Activated naive CD4-positive, alpha-beta T cell treated with Interleukin-2 at 50 U/mL for 16 hours (primary cell): Measurements from ENCODE around the gene UNC5CL.

Experiments used
- DNase-seq: peaks from one replicate; pipeline ENCODE4 v3.0.0-alpha.2; 2020

Gene UNC5CL

DNA sequence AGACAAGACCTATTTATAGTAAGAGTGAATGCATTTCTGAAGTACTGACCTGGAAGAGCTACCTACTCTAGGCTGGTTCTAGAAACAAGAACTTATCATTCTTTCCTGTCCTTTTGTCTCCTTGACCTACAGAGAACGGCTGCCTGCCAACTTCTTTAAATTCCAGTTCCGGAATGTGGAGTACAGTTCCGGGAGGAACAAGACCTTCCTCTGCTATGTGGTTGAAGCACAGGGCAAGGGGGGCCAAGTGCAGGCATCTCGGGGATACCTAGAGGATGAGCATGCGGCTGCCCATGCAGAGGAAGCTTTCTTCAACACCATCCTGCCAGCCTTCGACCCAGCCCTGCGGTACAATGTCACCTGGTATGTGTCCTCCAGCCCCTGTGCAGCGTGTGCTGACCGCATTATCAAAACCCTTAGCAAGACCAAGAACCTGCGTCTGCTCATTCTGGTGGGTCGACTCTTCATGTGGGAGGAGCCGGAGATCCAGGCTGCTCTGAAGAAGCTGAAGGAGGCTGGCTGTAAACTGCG, 22.2 kb upstream of the UNC5CL start:
- no peak for DNase-seq

DNA sequence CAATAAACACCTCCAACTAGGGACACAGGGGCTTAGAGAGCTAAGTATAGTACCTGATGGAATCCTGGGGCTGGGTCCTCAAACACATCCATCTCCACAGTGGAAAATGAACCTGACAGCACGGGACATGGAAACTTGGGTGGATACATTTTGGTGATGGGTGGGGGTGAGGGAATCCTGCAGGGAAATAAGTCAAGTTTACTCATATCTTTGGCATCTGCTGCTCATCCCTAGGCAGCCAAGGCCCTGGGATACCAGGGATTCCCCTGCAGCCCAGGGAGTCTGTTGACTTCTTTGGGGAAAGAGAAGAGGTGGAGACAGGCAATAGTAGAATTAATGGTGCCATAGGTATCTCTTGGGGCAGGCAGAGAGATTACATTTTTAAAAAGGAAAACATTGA, 20.5 kb upstream of the UNC5CL start:
- DNase-seq = no peak

DNA sequence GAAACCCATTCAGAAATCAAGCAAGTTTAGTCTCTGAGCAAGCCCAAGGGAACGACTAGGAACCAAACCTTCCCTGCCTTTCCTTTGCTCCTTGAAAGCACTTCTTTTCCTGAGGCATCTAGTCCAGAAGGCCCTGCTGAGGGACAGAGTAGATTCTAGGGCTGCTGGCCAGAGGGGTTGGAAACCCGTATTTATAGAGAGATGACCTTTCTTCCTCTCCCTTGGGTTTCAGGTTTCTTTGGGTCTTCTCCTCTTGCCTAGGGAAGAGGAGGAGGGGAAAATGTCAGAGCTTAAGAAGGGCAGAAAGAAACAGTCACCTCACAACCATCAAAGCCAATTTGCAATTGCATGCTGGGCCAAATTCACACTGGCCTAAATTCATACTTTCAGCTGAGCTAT, 19.8 kb upstream of the UNC5CL start:
- DNase-seq = no peak

DNA sequence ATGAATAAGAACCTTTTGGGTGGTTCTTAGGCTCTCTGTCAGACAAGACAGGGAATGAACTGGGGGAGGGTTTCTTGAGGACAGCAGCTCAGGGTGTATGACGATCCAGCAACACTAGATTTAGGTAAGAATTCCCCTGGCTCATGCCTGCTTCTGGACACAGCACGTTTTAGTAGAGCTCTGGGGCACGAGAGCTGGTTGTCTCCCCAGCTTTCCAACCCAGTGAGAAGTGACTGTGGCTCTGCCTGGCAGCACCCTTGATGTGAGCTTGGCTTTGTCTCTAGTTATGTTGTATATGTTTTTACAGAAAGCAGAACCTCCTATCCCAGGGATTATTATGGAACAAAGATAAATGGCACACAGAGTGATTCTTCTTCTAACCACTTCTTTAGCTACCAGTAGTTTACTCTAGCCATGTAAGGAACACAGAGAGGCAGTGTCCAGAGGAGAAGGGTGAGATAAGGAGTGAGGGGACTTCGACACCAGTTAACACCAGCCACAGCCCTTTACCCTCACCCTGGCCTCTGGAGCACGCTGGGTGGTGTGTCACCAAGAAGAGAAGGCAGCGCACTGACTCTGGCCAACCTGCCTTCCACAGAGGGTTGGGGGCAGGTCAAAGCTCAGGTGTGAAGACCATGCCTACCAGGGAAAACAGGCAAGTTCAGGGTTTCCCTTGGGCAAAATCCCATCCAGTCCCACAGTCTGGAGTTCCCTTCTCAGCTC, 17.9 kb upstream of the UNC5CL start:
- DNase-seq = no peak

DNA sequence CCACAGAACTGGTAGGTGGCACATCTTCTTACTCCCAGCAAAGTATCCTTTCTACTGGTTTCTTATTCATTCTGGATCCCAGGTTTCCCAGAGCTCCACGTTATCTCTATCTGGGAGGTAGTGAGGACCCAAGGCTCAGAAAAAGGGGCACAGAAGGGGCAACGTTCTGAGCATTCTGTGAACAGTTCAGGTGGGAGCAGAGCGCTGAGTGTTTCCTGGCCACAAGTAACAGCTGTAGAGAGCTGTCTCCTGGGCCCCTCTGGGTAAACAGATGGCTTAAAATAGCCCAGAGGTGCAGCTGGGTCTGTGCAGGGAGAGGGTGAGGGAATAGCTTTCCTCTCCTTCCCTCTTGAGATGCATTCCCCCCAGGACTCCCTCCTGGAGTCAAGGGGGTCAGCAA, 16.1 kb upstream of the UNC5CL start:
- DNase-seq = no peak

DNA sequence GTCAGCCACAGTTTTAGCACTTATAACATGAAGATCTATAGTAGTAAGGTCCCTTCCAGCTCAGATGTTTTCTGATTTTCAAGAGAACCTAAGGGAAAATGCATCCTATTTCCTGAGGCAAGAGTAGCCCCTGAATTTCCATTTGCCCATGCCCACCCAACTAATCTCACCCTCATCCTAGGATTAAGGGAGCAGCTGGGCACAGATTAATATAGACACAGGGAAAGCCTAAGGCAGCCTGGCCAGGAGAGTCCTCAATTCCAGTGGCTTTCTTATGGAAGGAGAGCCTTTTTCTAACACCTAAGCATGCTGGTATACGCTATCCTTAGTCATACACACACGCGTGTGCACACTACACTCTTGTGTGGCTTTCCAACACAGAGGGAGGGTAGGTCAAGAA, 15.5 kb upstream of the UNC5CL start:
- DNase-seq = no peak

DNA sequence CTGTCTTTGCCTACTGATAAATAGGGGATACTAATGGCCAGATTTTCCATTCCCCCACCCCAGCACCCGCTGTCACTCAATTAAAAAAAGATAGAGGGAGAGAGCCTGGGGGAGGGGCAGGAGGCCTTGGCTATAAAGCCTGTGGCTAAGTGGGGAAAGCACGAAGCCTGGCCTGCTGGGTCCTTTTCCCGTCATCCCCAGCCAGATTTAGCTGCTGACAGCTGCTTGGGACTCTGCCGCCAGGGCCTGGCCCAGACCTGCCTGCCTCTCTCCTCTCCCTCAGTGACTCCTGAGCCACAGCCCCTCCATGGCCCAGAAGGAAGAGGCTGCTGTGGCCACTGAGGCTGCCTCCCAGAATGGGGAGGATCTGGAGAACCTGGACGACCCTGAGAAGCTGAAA, 14.0 kb upstream of the UNC5CL start, which contains the start of gene APOBEC2:
Gene APOBEC2, plus strand, starts transcription at position 162 of the 400 bp plus-strand sequence. Its CDS starts 146 bp downstream, at position 308.
- no peak for DNase-seq

DNA sequence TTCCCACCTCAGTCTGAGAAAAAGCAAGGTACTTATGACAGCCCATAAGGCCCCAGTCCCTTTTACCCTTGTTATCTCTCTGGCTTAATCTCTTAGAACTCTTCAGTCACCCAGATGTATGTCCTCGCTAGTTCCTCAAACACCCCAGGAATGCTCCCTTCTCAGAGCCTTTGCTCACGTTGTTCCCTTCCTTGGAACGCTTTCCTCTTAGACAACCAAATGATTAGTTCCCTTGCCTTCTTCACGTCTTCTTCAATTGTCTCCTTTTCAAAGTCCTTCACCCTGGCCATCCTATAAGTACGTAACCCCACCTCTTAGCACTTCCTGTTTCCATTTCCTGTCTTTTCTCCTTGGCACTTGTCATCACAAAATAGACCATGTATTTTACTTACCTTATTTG, 12.9 kb upstream of the UNC5CL start:
- DNase-seq = no peak

DNA sequence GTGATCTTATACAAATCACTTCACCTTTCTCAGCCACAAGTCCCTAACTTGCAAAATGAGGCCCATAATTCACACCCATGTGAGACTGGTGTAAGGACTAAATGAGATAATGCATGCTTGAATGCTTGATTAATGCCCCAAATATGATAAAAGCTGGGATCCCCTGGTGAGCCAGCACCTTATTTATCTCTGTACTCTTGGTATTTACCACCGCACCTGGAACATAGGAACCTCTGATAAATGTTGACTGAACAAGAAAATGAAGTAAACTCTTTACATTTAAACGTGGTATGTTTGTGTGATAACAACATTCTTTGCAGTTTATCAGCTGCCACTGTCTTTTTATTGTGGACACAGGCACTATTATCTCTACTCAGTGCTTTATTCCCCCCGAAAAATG, 11.5 kb upstream of the UNC5CL start:
- DNase-seq = no peak

DNA sequence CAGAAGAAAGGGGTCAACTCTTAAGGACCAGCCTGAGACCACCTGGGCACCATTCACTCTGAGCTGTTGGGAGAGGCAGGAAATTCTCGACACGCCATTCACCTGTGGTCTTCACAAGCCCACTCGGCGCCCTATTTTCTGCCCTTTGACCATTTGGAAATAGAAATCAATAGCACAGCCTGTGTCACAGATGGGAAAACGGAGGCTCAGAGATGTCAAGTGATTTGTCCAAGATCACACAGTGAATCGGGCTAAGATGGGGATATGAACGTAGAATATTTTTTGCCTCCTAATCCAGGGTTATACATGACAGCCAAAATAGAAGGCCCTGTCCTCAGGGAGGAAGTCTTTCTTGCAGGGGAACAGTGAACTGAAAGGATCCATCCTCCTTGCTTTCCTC, 10.9 kb upstream of the UNC5CL start:
- no peak for DNase-seq

DNA sequence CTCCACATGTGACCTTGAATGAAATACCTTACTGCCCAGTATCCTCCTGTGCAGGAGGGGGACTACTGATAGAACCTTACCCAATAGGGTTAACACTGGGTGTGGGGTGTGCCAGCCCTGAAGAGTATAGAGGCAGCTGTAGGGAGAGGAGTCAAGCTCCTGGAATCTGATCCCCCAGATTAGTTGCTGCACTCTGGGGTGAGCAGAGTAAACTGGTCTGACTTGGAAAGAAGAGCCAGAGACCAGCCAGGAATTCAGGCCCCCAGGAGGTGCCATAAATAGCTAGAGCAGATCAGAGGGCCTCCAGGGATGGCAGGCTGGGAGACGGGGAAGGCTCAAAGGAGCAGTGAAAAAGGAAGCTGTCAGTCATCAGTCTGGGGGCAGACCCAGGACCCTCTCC, 10.5 kb upstream of the UNC5CL start:
- DNase-seq = no peak

DNA sequence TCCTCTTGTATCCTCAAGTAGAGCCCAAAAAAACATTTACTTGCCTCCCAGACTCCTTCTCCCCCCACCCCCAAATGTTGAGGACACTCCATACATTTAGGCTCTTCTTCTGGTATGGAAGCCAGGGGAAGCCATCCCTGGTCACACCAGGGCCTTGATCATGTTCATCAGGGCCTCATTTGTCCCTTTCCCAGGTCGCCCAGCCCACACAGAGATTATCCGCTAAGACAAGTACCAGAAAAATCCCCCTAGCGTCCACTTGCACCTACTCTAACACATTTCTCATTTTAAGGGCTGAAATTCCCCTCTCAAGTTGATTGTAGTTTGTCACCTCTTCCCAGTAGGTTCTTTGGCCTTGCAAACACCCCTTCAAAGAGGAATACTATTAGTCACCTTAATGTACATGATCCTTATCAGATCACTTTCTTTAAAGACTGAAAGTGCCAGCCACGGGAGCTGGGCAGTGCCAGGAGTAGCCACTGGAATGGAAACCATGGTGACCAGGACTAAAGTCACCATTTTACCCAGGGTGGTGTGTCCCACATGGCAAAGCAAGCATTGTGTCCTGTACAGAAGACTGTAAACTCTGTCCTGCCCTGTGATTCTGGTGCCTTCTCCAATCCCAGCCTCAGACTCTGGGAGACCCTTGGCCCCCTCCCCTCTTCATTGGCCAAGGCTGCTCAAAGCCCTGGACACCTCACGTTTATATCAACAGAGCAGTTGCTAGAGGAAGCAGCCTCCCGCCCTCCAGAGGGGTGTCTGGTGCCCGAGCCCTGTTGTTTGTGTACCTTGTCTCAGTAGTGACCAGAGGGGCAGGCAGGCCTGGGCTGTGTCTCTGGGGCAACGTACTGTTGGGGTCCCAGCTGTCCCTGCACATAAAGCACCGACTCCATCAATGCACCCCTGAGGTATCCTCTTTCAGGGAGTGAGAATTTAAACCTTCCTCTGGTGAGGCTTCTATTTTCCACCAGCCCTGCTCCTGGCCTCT, 9.0 kb upstream of the UNC5CL start:
- DNase-seq = no peak

DNA sequence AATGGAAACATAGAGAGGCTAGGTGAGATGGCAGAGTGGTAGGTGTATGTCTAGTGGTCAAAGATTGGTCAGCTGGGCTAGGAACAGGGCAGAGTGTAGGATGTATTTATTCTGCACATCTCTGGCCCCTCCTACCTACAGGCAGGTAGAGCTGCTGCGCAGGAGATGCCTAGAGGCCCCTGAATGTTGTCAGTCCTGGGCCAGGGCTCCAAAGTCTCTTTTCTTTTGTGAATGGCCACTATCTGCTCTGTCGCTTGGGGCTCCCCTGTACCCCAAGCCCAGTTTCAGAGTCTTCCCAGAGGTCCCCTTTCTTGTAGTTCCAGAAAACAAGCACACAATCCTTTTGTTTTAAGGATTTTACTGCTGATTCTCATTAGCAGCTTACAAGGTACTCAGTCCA, 8.3 kb upstream of the UNC5CL start:
- no peak for DNase-seq

DNA sequence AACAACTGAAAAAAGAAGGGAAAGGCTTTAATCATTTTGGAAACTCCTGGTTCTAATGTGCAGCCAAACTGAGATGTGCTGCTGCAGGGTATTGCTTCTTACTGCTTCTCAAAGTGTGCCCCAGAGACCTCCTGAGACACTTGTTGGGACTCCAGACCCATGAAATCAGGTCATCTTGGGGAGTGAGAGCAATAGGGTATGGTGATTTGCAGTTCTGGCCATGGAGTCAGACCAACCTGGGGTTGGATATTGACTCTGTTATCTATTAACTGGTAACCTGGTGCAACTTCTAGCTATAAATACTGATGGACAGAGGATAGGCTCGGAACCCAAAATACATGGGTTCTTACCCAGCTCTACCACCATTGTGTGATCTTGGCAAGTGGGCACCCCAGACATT, 7.1 kb upstream of the UNC5CL start:
- DNase-seq = no peak

DNA sequence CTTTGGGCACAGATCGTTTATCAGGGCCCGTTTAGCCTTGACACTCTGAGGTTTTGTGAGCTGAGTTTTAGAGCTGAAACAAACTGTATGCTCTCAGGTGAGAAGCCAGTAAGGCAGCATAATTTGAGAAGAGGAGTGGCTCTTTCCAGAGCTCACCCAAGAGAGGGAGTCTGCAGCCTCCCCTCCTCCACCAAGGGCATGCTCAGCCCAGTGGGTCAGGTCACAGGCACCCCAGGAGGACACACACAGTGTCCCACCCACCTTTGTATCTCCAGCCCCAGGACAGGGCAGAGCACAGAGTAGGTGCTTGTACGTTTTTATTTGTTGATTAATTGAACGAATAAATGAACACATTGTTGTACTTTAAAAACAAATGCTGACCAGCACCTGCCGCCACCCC, 6.6 kb upstream of the UNC5CL start:
- no peak for DNase-seq

DNA sequence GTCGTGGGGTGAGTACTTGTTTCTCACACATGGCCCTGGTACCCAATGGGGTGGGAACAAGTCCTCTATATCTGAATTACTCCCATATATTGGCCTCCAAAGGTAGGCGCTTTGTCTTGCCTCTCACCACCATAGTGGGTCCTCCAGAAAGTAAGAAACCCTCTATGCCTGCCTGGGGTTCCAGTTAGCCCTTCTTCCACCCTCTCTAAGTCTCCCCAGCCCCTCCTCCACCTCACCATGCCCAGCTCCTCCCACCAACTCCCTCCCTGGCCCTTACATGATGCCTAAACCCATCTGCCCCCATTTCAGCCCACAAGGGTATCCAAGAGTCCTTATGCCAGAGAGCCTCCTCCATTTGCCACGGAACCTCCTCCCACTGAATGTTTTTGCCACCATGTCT, 4.1 kb upstream of the UNC5CL start:
- DNase-seq = no peak

DNA sequence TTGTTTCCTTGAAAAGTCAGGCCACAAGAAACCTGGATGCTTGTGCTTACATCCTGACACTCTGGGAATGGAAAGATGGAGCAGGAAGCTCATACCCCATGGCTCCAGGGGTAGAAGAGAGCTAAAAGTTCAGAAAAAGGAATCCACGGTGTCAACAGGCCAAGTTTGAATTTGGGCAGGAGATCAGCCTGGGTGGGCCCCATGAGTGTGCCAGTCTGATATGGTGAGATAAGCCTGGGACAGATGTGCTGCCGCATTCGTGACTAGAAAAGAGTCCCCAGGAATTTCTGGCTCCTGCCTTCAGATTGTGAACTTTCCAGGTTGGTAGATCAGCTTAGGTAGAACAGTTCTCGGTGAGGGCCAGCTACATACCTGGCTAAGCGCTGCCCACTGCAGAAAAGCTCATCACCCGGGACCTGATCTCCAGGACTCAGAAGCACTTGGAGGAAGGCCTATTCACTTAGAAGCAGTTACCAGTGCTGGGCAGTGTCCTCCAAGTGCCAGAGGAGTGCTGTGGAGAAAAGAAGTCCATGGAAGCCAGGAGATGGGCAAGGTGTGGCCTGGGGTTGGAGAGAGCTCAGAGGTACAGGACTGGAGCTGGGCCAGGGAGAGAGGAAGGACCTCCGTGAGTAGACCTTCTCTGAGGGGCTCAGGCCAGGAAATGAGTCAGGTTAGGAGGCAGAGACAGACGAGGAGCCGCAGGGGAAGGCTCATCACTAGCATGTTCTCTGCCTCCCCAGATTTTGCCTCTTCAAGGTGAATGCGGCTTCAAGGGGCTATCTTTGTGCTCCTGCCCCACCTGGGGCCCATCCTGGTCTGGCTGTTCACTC, 3.4 kb upstream of the UNC5CL start, which contains the start of gene TSPO2:
Gene TSPO2, plus strand, starts transcription at position 242 of the 830 bp plus-strand sequence. Its CDS starts 519 bp downstream, at position 761.
- DNase-seq = no peak

DNA sequence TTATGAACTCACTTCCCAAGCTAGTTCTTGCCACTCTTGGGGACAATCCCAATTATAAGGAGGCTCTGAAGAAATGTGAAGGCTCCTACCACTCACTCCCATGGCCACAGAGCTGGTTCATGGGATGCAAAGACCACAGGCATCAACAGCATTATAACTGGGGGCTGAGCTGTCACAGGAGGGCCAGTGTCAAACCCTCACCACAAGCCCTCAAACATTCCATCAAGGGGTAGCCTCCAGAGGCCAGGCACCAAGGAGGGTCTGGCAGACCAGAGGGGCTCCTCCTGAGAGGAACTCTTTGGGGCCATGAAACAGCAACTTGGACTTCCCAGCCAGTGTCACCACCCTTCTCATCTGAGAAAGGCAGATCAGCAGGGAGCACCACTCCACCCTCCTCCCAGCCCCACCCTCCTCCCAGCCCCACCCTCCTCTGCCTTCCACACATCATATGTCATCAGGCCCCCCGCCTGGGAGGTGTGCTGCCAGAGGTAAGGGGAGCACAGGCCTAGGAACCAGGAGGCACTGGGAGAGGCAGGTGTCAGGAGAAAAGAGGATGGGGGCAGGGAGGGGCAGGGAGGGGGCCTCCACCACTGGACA, 2.0 kb upstream of the UNC5CL start:
- DNase-seq = no peak

DNA sequence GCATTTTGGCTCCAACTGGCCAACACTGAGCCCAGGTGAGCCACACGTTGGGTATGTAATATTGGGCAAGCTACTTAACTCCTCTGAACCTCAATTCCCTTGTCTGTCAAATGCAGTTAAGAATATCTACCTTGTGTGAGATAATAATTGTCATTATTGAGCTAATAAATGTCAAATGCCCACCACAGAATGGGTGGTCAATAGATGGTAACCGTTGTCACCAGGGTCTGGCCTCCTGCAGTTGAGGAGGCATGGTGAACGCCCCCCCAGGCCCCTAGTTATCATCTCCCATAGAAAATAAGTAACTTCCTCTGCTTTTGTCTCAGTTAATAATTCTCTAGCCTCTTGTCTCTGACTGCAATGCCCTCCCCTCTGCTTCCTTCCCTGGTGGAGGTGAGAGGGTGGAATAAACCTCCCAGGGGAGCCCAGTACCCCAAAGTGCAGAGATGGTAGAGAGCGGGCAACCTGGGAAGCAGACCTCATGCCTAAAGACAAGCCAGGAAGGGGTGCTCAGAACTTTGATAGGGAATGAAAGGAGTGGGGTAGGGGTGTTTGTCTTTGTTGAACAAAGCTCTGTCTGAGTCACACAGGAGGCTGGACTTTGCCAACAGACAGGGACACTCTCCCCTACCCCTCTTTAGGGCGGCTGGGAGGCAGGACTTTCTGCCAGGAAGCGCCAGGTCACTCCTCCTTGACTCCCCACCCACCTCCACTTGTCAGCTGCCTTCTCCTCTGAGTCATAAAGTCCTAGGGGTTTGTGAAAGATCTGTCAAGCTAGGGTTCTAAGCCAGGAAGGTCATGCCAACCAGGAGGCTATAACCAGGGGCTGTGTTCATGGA, 1.3 kb upstream of the UNC5CL start:
- DNase-seq = no peak

DNA sequence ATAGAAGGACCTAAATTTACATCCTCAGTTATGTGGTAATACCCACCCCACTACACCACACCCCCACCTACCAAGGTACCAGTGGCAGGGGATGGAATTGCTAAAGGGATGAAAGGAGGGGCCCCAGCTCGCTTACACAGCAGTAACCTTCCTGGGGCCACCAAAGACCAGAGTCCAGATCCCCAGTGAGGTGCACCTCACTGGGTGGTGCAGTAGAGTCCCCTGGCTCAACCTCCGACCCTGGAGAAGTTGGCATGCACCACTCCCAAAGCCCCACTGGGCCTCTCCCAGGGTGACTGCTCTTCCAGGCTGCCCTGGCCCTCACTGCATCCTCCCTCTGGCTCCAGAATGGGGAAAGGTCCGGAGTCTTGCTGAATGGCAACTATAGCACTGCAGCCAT, 816 bp downstream of the UNC5CL start:
- DNase-seq = no peak

DNA sequence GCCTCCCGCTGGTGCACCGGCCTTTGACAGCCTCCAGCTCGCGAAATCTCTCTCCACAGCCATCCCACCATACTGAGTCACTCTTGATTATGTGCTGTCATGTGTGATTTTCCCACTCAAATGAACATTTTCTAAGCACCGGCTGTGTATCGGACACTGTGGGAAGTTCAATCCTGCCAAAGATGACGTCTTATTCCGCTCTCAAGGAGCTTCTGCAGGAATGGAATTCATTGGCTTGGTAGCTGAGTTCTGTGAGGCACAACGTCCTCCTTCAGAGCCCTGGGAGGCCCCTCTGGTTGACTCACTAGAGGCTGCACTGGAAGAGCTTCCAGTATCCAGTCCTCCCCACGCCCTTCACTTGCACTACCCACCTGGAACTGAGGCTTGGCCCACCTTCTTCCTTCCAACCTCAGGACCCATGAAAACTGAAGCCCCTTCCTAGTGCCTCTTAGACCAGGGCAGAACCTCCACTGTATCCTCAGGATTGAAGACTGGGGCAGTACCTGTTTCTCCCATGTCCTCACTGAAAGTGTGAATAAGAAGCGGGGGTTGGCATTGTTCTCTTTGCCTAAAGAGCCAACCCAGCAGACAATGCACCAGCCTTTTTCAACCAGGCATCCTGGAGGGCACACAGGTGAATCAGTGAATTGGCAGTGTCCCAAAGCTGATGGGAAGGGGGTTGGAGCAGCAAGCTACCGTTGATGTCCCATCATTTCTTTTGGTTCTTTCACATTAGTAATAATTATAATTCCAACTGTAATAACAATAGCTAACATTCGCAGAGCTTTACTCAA, 1.7 kb downstream of the UNC5CL start:
- no peak for DNase-seq
